ENCODE data around the gene TSPAN5. TPM values are rescaled to one million over a fixed set of nuclear protein-coding genes. Genes with fewer than 3 reads are reported as not detected.

The TSPAN5 gene
- total and polyA plus RNA-seq, 4 experiments from 2014 or later, result 16.8 to 40.4 (median 25.7) TPM

- no peaks in the 10 kb centered on the region for H3K36me3 ChIP-seq (ENCODE audit: insufficient read depth, low read length)
- no peak overlapping the region for H3K27ac ChIP-seq (ENCODE audit: low read depth, low read length)
- CTCF ChIA-PET (ENCODE audit: partially characterized antibody), result interaction anchor here (1.5 kb wide), 1 partner anchor 390 kb away, joined by 3 read pairs; the partner anchor contains the start of gene METAP1
- H3K36me3 Mint-ChIP-seq, result peaks cover 5 to 6% of the 10 kb centered on the region in 2 donors
- H3K4me1 ChIP-seq (ENCODE audit: insufficient read depth, low read length), result peaks cover 74% of the 10 kb centered on the region
- no peaks in the 10 kb centered on the region for H3K27me3 ChIP-seq (ENCODE audit: insufficient read depth, low read length)
- H3K4me3 ChIP-seq (ENCODE audit: low read length in 2 of 2), result no peak overlapping the region
- H3K4me1 Mint-ChIP-seq, result peaks cover 56 to 82% (median 73%) of the 10 kb centered on the region in 4 donors
- DNase-seq, result no peak
- H3K27me3 Mint-ChIP-seq, result no peaks in the 10 kb centered on the region
- H3K9me3 ChIP-seq (ENCODE audit: control insufficient read depth in 1 of 2, low read length in 2 of 2), result no peaks in the 10 kb centered on the region
- POLR2A ChIA-PET (ENCODE audit: partially characterized antibody), result no interaction called here
- H3K4me3 Mint-ChIP-seq, result peak overlapping the region in 5 of 8 donors; percentile 71 to 78 (median 77)
- H3K27ac Mint-ChIP-seq, result peak overlapping the region in 3 of 7 donors; percentile 40 to 50 (median 43)
- intact Hi-C loops (cut with micrococcal nuclease), result loop anchor here (2.0 kb wide), 1 partner anchor 58 kb away; no protein-coding TSS in a partner anchor
- peaks cover 0 to 8% (median 1%) of the 10 kb centered on the region in 8 donors for H3K9me3 Mint-ChIP-seq
Measured at GRCh38 chr4:98604723-98605122, 53.7 kb downstream of the TSPAN5 start.

GRCh38 chr4:98603683-98604521 lies 54.5 kb downstream of the TSPAN5 start:
- H3K27me3 ChIP-seq (ENCODE audit: insufficient read depth, low read length), result no peaks in the 10 kb centered on the region
- peak overlapping the region; percentile 10 to 68 (median 49) for H3K27ac Mint-ChIP-seq
- H3K4me1 ChIP-seq (ENCODE audit: insufficient read depth, low read length), result peaks cover 65% of the 10 kb centered on the region
- ChIA-PET POLR2A (ENCODE audit: partially characterized antibody) (interaction anchor here (1.4 to 1.5 kb wide), 2 partner anchors 14 to 54 kb away, joined by 6 to 7 read pairs; partner anchors contain the start of gene TSPAN5), CTCF (ENCODE audit: partially characterized antibody) (interaction anchor here (1.0 to 1.5 kb wide), 2 partner anchors 14 to 391 kb away, joined by 3 read pairs; partner anchors contain the start of gene METAP1)
- no peaks in the 10 kb centered on the region for H3K9me3 ChIP-seq (ENCODE audit: control insufficient read depth in 1 of 2, low read length in 2 of 2)
- H3K9me3 Mint-ChIP-seq, result peaks cover 0 to 13% (median 1%) of the 10 kb centered on the region in 8 donors
- no peak overlapping the region for H3K27ac ChIP-seq (ENCODE audit: low read depth, low read length)
- peak overlapping the region; percentile 49 to 80 (median 76) for H3K4me3 Mint-ChIP-seq
- DNase-seq, result peak in 2 of 5 donors; percentile 9 to 20
- no peaks in the 10 kb centered on the region for H3K27me3 Mint-ChIP-seq
- peaks cover 6 to 10% of the 10 kb centered on the region in 2 donors for H3K36me3 Mint-ChIP-seq
- H3K4me3 ChIP-seq (ENCODE audit: low read length in 2 of 2), result no peak overlapping the region
- peaks cover 54 to 74% (median 66%) of the 10 kb centered on the region in 4 donors for H3K4me1 Mint-ChIP-seq
- H3K36me3 ChIP-seq (ENCODE audit: insufficient read depth, low read length), result no peaks in the 10 kb centered on the region
- intact Hi-C loops (cut with micrococcal nuclease), result loop anchor here (2.0 kb wide), 1 partner anchor 59 kb away; no protein-coding TSS in a partner anchor

GRCh38 chr4:98602270-98602669 lies 56.1 kb downstream of the TSPAN5 start:
- Mint-ChIP-seq H3K27ac (peak overlapping the region in 6 of 7 donors; percentile 15 to 70 (median 46)), H3K4me1 (peaks cover 48 to 65% (median 57%) of the 10 kb centered on the region in 4 donors), H3K9me3 (peaks cover 0 to 13% (median 1%) of the 10 kb centered on the region in 8 donors), H3K27me3 (no peaks in the 10 kb centered on the region), H3K4me3 (peak overlapping the region; percentile 22 to 80 (median 54)), H3K36me3 (peaks cover 6 to 10% of the 10 kb centered on the region in 2 donors)
- POLR2A ChIA-PET (ENCODE audit: partially characterized antibody), result interaction anchor here (1.4 to 1.5 kb wide), 2 partner anchors 15 to 56 kb away, joined by 6 to 7 read pairs; partner anchors contain the start of gene TSPAN5
- no peaks in the 10 kb centered on the region for H3K27me3 ChIP-seq (ENCODE audit: insufficient read depth, low read length)
- no peaks in the 10 kb centered on the region for H3K36me3 ChIP-seq (ENCODE audit: insufficient read depth, low read length)
- no peaks in the 10 kb centered on the region for H3K9me3 ChIP-seq (ENCODE audit: control insufficient read depth in 1 of 2, low read length in 2 of 2)
- peaks cover 57% of the 10 kb centered on the region for H3K4me1 ChIP-seq (ENCODE audit: insufficient read depth, low read length)
- no peak overlapping the region for H3K27ac ChIP-seq (ENCODE audit: low read depth, low read length)
- H3K4me3 ChIP-seq (ENCODE audit: low read length in 2 of 2), result no peak overlapping the region
- CTCF ChIA-PET (ENCODE audit: partially characterized antibody), result no interaction called here
- no peak for DNase-seq
- intact Hi-C loops (cut with micrococcal nuclease), result no loop called here

- Histone ChIP-seq H3K9me3 (ENCODE audit: control insufficient read depth in 1 of 2, low read length in 2 of 2) (no peaks in the 10 kb centered on the region), H3K27me3 (ENCODE audit: insufficient read depth, low read length) (no peaks in the 10 kb centered on the region), H3K27ac (ENCODE audit: low read depth, low read length) (no peak overlapping the region), H3K4me3 (ENCODE audit: low read length in 2 of 2) (no peak overlapping the region), H3K4me1 (ENCODE audit: insufficient read depth, low read length) (peaks cover 52% of the 10 kb centered on the region), H3K36me3 (ENCODE audit: insufficient read depth, low read length) (no peaks in the 10 kb centered on the region)
- peaks cover 46 to 61% (median 54%) of the 10 kb centered on the region in 4 donors for H3K4me1 Mint-ChIP-seq
- H3K27ac Mint-ChIP-seq, result peak overlapping the region in 6 of 7 donors; percentile 0 to 70 (median 15)
- H3K9me3 Mint-ChIP-seq, result peaks cover 0 to 13% (median 1%) of the 10 kb centered on the region in 8 donors
- peaks cover 6 to 10% of the 10 kb centered on the region in 2 donors for H3K36me3 Mint-ChIP-seq
- intact Hi-C loops (cut with micrococcal nuclease), result no loop called here
- peak overlapping the region in 7 of 8 donors; percentile 21 to 80 (median 55) for H3K4me3 Mint-ChIP-seq
- ChIA-PET CTCF (ENCODE audit: partially characterized antibody) (no interaction called here), POLR2A (ENCODE audit: partially characterized antibody) (no interaction called here)
- no peak for DNase-seq
- H3K27me3 Mint-ChIP-seq, result no peaks in the 10 kb centered on the region
Measured at GRCh38 chr4:98601708-98602107, 56.7 kb downstream of the TSPAN5 start.

- Mint-ChIP-seq H3K27me3 (no peaks in the 10 kb centered on the region), H3K4me3 (peak overlapping the region in 1 of 8 donors; percentile 22), H3K4me1 (peaks cover 35 to 43% (median 39%) of the 10 kb centered on the region in 4 donors), H3K9me3 (peaks cover 0 to 13% (median 2%) of the 10 kb centered on the region in 8 donors), H3K27ac (no peak overlapping the region), H3K36me3 (peaks cover 6 to 10% of the 10 kb centered on the region in 2 donors)
- no peak overlapping the region for H3K27ac ChIP-seq (ENCODE audit: low read depth, low read length)
- peaks cover 38% of the 10 kb centered on the region for H3K4me1 ChIP-seq (ENCODE audit: insufficient read depth, low read length)
- H3K27me3 ChIP-seq (ENCODE audit: insufficient read depth, low read length), result no peaks in the 10 kb centered on the region
- intact Hi-C loops (cut with micrococcal nuclease), result no loop called here
- no peaks in the 10 kb centered on the region for H3K9me3 ChIP-seq (ENCODE audit: control insufficient read depth in 1 of 2, low read length in 2 of 2)
- ChIA-PET POLR2A (ENCODE audit: partially characterized antibody) (no interaction called here), CTCF (ENCODE audit: partially characterized antibody) (no interaction called here)
- no peak for DNase-seq
- no peaks in the 10 kb centered on the region for H3K36me3 ChIP-seq (ENCODE audit: insufficient read depth, low read length)
- H3K4me3 ChIP-seq (ENCODE audit: low read length in 2 of 2), result no peak overlapping the region
Measured at GRCh38 chr4:98599617-98600205, 58.7 kb downstream of the TSPAN5 start.

- H3K4me3 Mint-ChIP-seq, result no peak overlapping the region
- CTCF ChIA-PET (ENCODE audit: partially characterized antibody), result no interaction called here
Measured at GRCh38 chr4:98586962-98587354, 71.5 kb downstream of the TSPAN5 start.

More at GRCh38 chr4:98586962-98587354, 71.5 kb downstream of the TSPAN5 start:
- H3K27me3 Mint-ChIP-seq, result no peaks in the 10 kb centered on the region
- Histone ChIP-seq H3K4me3 (ENCODE audit: low read length in 2 of 2) (no peak overlapping the region), H3K4me1 (ENCODE audit: insufficient read depth, low read length) (peaks cover 16% of the 10 kb centered on the region), H3K27ac (ENCODE audit: low read depth, low read length) (no peak overlapping the region), H3K9me3 (ENCODE audit: control insufficient read depth in 1 of 2, low read length in 2 of 2) (no peaks in the 10 kb centered on the region), H3K36me3 (ENCODE audit: insufficient read depth, low read length) (no peaks in the 10 kb centered on the region), H3K27me3 (ENCODE audit: insufficient read depth, low read length) (no peaks in the 10 kb centered on the region)
- intact Hi-C loops (cut with micrococcal nuclease), result no loop called here
- no peak for DNase-seq
- no peaks in the 10 kb centered on the region for H3K36me3 Mint-ChIP-seq
- POLR2A ChIA-PET (ENCODE audit: partially characterized antibody), result no interaction called here
- peak overlapping the region in 1 of 7 donors; percentile 42 for H3K27ac Mint-ChIP-seq
- peaks cover 0 to 2% (median 0%) of the 10 kb centered on the region in 8 donors for H3K9me3 Mint-ChIP-seq
- peaks cover 24 to 71% (median 43%) of the 10 kb centered on the region in 4 donors for H3K4me1 Mint-ChIP-seq
